GM18861 (cell line): ENCODE results near the gene FOXB2.
"Not testable (repeated sequence)": the region's sequence is repeated elsewhere in the genome, so short reads cannot be mapped to it uniquely, and the experiment has no call there.

ENCODE experiments used
- ATAC-seq: cut with Tn5 transposase; IDR thresholded peaks from one replicate; pipeline ENCODE4 v1.9.1; 2021; ENCODE audit not compliant: unreplicated experiment

FOXB2 gene

GRCh38 chr9:77060681-77061080 lies 41.2 kb downstream of the FOXB2 start:
- ATAC-seq, result not testable (repeated sequence)

- ATAC-seq, result no peak
These were observed 44.3 kb downstream of the FOXB2 start for GRCh38 chr9:77063645-77064285.

GRCh38 chr9:77066388-77066787 lies 46.9 kb downstream of the FOXB2 start:
- ATAC-seq, result no peak
